Measurements from ENCODE around the gene ILDR1. TPM values are rescaled to one million over a fixed set of nuclear protein-coding genes. Genes with fewer than 3 reads are reported as not detected.
A peak's percentile ranks its signal among the peaks of the same experiment; 100 is the strongest.

ILDR1 gene
- total and polyA plus RNA-seq, 10 of the 15 experiments (the other 5 are each of a cell fraction or from before 2014, with no cell fraction given): 1.3 to 12.0 (median 7.0) TPM

- intact Hi-C loops (cut with micrococcal nuclease; ENCODE audit: unreplicated experiment): no loop called here
- CTCF ChIA-PET: interaction anchor here (1.9 kb wide), 1 partner anchor 18 kb away, joined by 4 read pairs; no protein-coding TSS in a partner anchor
- Histone ChIP-seq H3K4me3 (no peak overlapping the region), H3K27me3 (replicated peaks in 1 of 2; ENCODE audit: control insufficient read depth in 2 of 2, insufficient read depth in 2 of 2, low read length in 1 of 2) (no peaks in the 10 kb centered on the region), H3K4me2 (ENCODE audit: control insufficient read depth, insufficient read depth) (no peak overlapping the region), H4K20me1 (ENCODE audit: control insufficient read depth, insufficient read depth) (no peaks in the 10 kb centered on the region), H2AFZ (ENCODE audit: control insufficient read depth, low read depth, low read length) (no peak overlapping the region), H3K36me3 (ENCODE audit: control insufficient read depth in 2 of 2, insufficient read depth in 2 of 2, low read length in 1 of 2) (0 out of 4 replicates have a peak, but pooled peaks cover 0 to 2% of the 10 kb centered on the region in 2 experiments), H3K79me2 (ENCODE audit: control insufficient read depth, insufficient read depth, low read length) (no peaks in the 10 kb centered on the region), H3K4me1 (ENCODE audit: control insufficient read depth, insufficient read depth, low read length) (no peaks in the 10 kb centered on the region), H3K9me3 (replicated peaks; ENCODE audit: control insufficient read depth, insufficient read depth, low read length) (peaks cover 3% of the 10 kb centered on the region; the same call in 2 of the 3 replicates), H3K27ac (ENCODE audit: control insufficient read depth, insufficient read depth) (no peak overlapping the region), H3K9ac (ENCODE audit: control insufficient read depth, insufficient read depth, low read length) (no peak overlapping the region)
- in situ Hi-C loops (cut with MboI): no loop called here
- FAIRE-seq (no peak), DNase-seq (ENCODE audit: low read depth, low spot score) (no peak), ATAC-seq (no peak)
- WGBS (ENCODE audit: insufficient coverage, insufficient replicate concordance, low lambda C conversion rate, missing lambda C conversion rate): 33% methylated on average over 1 of the region's 1 CpG
- TSS peak; percentile 33 for BruUV-seq (replicated peaks)
- TF ChIP-seq ZNF622 (IDR thresholded peaks at IDR 0.05): no peak
- no peak for TF ChIP-seq SREBF2 (IDR thresholded peaks at IDR 0.05; ENCODE audit: low read length)
- TF ChIP-seq HDAC6 (IDR thresholded peaks at IDR 0.05; ENCODE audit: unreplicated experiment): no peak
- TF ChIP-seq KLF5 (IDR thresholded peaks at IDR 0.05; ENCODE audit: partially characterized antibody): no peak
- TF ChIP-seq EED (IDR thresholded peaks at IDR 0.05; ENCODE audit: low read depth): no peak
- TF ChIP-seq ZBTB11 (CRISPR knock-in tag; IDR thresholded peaks at IDR 0.05): no peak
- POLR2A ChIA-PET: no interaction called here
- RAD21 ChIA-PET (ENCODE audit: unreplicated experiment): interaction anchor here (0.7 kb wide), 1 partner anchor 74 kb away, joined by 3 read pairs; no protein-coding TSS in a partner anchor
- SMC1A ChIA-PET (ENCODE audit: uncharacterized antibody, unreplicated experiment): interaction anchor here (0.6 to 1.0 kb wide), 3 partner anchors 14 to 53 kb away, joined by 3 to 5 read pairs (median 3); no protein-coding TSS in a partner anchor
Observed at GRCh38 chr3:121951291-121951919, 70.6 kb downstream of the ILDR1 start.
